Measurements from ENCODE around the gene PIAS1. TPM values are rescaled to one million over a fixed set of nuclear protein-coding genes. Genes with fewer than 3 reads are reported as not detected.
A peak's percentile ranks its signal among the peaks of the same experiment; 100 is the strongest.

Gene PIAS1
- total RNA-seq, 1 experiment from 2014 or later = 29.7 TPM

- TF ChIP-seq ZSCAN18 (CRISPR knock-in tag; IDR thresholded peaks at IDR 0.05) (no peak), ATF6 (CRISPR knock-in tag; IDR thresholded peaks at IDR 0.05) (no peak)
These were observed 93.9 kb downstream of the PIAS1 start (continued) for GRCh38 chr15:68148039-68148438.

- H3K4me1 Mint-ChIP-seq = peaks cover 10% of the 10 kb centered on the region
- ChIA-PET POLR2A (interaction anchor here (0.6 kb wide), 1 partner anchor 296 kb away, joined by 6 read pairs; no protein-coding TSS in a partner anchor), CTCF (no interaction called here)
- TF ChIP-seq HMGA2 (CRISPR knock-in tag; IDR thresholded peaks at IDR 0.05) = no peak
- H3K4me3 Mint-ChIP-seq = no peak overlapping the region
- peaks cover 8% of the 10 kb centered on the region for H3K36me3 Mint-ChIP-seq
- peak overlapping the region; percentile 21 for H3K27ac Mint-ChIP-seq
- DNase-seq (ENCODE audit: low spot score) = no peak
- no peaks in the 10 kb centered on the region for H3K9me3 Mint-ChIP-seq
- H3K27me3 Mint-ChIP-seq (ENCODE audit: low read depth) = no peaks in the 10 kb centered on the region
- no peak for ATAC-seq
These were observed 94.9 kb downstream of the PIAS1 start for GRCh38 chr15:68149059-68149458.

- no peak for ATAC-seq
- DNase-seq (ENCODE audit: low spot score) = no peak
- no peaks in the 10 kb centered on the region for H3K9me3 Mint-ChIP-seq
- H3K4me3 Mint-ChIP-seq = no peak overlapping the region
- H3K27ac Mint-ChIP-seq = no peak overlapping the region
- peaks cover 7% of the 10 kb centered on the region for H3K4me1 Mint-ChIP-seq
- peaks cover 8% of the 10 kb centered on the region for H3K36me3 Mint-ChIP-seq
- ChIA-PET POLR2A (no interaction called here), CTCF (interaction anchor here (0.9 kb wide), 1 partner anchor 287 kb away, joined by 3 read pairs; no protein-coding TSS in a partner anchor)
- no peaks in the 10 kb centered on the region for H3K27me3 Mint-ChIP-seq (ENCODE audit: low read depth)
- TF ChIP-seq ZNF263 (CRISPR knock-in tag; IDR thresholded peaks at IDR 0.05; ENCODE audit: low read depth) (no peak), TEAD1 (CRISPR knock-in tag; IDR thresholded peaks at IDR 0.05) (no peak), TP53 (CRISPR knock-in tag; IDR thresholded peaks at IDR 0.05) (no peak), ZNF416 (CRISPR knock-in tag; IDR thresholded peaks at IDR 0.05) (no peak), CBFB (CRISPR knock-in tag; IDR thresholded peaks at IDR 0.05; ENCODE audit: low read depth) (no peak), AR (CRISPR knock-in tag; IDR thresholded peaks at IDR 0.05) (no peak), ETV6 (CRISPR knock-in tag; IDR thresholded peaks at IDR 0.05) (no peak), ZNF396 (CRISPR knock-in tag; IDR thresholded peaks at IDR 0.05; ENCODE audit: borderline replicate concordance) (no peak), NFE2L1 (CRISPR knock-in tag; IDR thresholded peaks at IDR 0.05) (no peak), ZNF512 (CRISPR knock-in tag; IDR thresholded peaks at IDR 0.05; ENCODE audit: borderline replicate concordance) (no peak), AFF4 (CRISPR knock-in tag; IDR thresholded peaks at IDR 0.05; ENCODE audit: borderline replicate concordance) (no peak), PRDM15 (CRISPR knock-in tag; IDR thresholded peaks at IDR 0.05) (no peak), GTF2I (CRISPR knock-in tag; conservative IDR thresholded peaks at IDR 0.05) (no peak), JAZF1 (CRISPR knock-in tag; IDR thresholded peaks at IDR 0.05) (no peak), ZNF219 (CRISPR knock-in tag; IDR thresholded peaks at IDR 0.05; ENCODE audit: borderline replicate concordance) (no peak), CREM (CRISPR knock-in tag; IDR thresholded peaks at IDR 0.05) (no peak)
These were observed 96.1 kb downstream of the PIAS1 start for GRCh38 chr15:68150187-68150586.

Data from WTC11 (cell line).